ENCODE data around the gene RAB8B. TPM values are rescaled to one million over a fixed set of nuclear protein-coding genes. Genes with fewer than 3 reads are reported as not detected.

RAB8B gene
- polyA plus RNA-seq, 4 donors = 25.5 to 33.4 (median 30.9) TPM

GRCh38 chr15:63260791-63261190 lies 71.4 kb downstream of the RAB8B start:
- DNase-seq (ENCODE audit: low read depth in 4 of 4, low spot score in 2 of 4) = no peak

- DNase-seq (ENCODE audit: low read depth in 4 of 4, low spot score in 2 of 4) = no peak
These were observed 71.9 kb downstream of the RAB8B start for GRCh38 chr15:63261311-63261710.

GRCh38 chr15:63263519-63263918 lies 74.1 kb downstream of the RAB8B start:
- no peak for DNase-seq (ENCODE audit: low read depth in 4 of 4, low spot score in 2 of 4)

GRCh38 chr15:63264688-63265293 lies 75.4 kb downstream of the RAB8B start:
- DNase-seq (ENCODE audit: low read depth in 4 of 4, low spot score in 2 of 4) = no peak

- DNase-seq (ENCODE audit: low read depth in 4 of 4, low spot score in 2 of 4) = no peak
These were observed 85.0 kb downstream of the RAB8B start for GRCh38 chr15:63274427-63274826.

- no peak for DNase-seq (ENCODE audit: low read depth in 4 of 4, low spot score in 2 of 4)
These were observed 87.1 kb downstream of the RAB8B start for GRCh38 chr15:63276342-63277037.

GRCh38 chr15:63277038-63277892 lies 87.9 kb downstream of the RAB8B start, which contains the start of gene APH1B:
APH1B (plus strand) TSS chr15:63277605; CDS start chr15:63277624, 19 bp downstream.
- DNase-seq (ENCODE audit: low read depth in 4 of 4, low spot score in 2 of 4) = peak in 2 of 4 donors; percentile 50 to 67

GRCh38 chr15:63277893-63278456 lies 88.6 kb downstream of the RAB8B start:
- DNase-seq (ENCODE audit: low read depth in 4 of 4, low spot score in 2 of 4) = no peak

- no peak for DNase-seq (ENCODE audit: low read depth in 4 of 4, low spot score in 2 of 4)
These were observed 93.7 kb downstream of the RAB8B start for GRCh38 chr15:63283126-63283525.

- no peak for DNase-seq (ENCODE audit: low read depth in 4 of 4, low spot score in 2 of 4)
These were observed 94.9 kb downstream of the RAB8B start for GRCh38 chr15:63284335-63284734.

GRCh38 chr15:63287109-63287508 lies 97.7 kb downstream of the RAB8B start:
- DNase-seq (ENCODE audit: low read depth in 4 of 4, low spot score in 2 of 4) = no peak

GRCh38 chr15:63288342-63288741 lies 98.9 kb downstream of the RAB8B start:
- DNase-seq (ENCODE audit: low read depth in 4 of 4, low spot score in 2 of 4) = no peak

GRCh38 chr15:63288778-63289378 lies 99.5 kb downstream of the RAB8B start:
- DNase-seq (ENCODE audit: low read depth in 4 of 4, low spot score in 2 of 4) = peak in 2 of 4 donors; percentile 48 to 62

- DNase-seq (ENCODE audit: low read depth in 4 of 4, low spot score in 2 of 4) = no peak
These were observed 102.1 kb downstream of the RAB8B start for GRCh38 chr15:63291507-63291906.

GRCh38 chr15:63292241-63292640 lies 102.8 kb downstream of the RAB8B start:
- no peak for DNase-seq (ENCODE audit: low read depth in 4 of 4, low spot score in 2 of 4)

GRCh38 chr15:63292771-63293170 lies 103.4 kb downstream of the RAB8B start:
- no peak for DNase-seq (ENCODE audit: low read depth in 4 of 4, low spot score in 2 of 4)

- no peak for DNase-seq (ENCODE audit: low read depth in 4 of 4, low spot score in 2 of 4)
These were observed 105.0 kb downstream of the RAB8B start for GRCh38 chr15:63294359-63294758.

- DNase-seq (ENCODE audit: low read depth in 4 of 4, low spot score in 2 of 4) = no peak
These were observed 105.9 kb downstream of the RAB8B start for GRCh38 chr15:63295341-63295740.

- DNase-seq (ENCODE audit: low read depth in 4 of 4, low spot score in 2 of 4) = no peak
These were observed 106.8 kb downstream of the RAB8B start for GRCh38 chr15:63296195-63296594.

GRCh38 chr15:63299943-63300575 lies 110.7 kb downstream of the RAB8B start:
- DNase-seq (ENCODE audit: low read depth in 4 of 4, low spot score in 2 of 4) = no peak

Data from left renal cortex interstitium (tissue), 4 donors.